ENCODE measurements around the gene CYP20A1.
"Not testable (repeated sequence)": the region's sequence is repeated elsewhere in the genome, so short reads cannot be mapped to it uniquely, and the experiment has no call there.

Gene CYP20A1

DNA sequence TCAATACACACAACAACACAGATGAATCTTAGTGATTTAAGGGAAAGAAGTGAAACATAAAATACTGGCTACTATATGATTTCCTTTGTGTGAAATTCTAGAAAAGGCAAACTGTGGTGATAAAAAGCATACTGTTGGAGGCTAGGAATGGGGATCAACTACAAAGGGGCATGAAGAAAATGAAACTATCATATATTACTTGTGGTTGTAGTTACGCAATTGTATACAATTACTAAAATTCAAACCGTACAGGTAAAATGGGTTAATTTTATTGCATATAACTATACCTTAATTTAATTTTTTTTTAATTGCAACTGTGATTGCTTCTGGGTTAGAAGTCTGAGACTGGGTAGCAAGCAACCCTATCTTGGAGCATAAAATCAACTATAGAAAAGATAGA, 47.7 kb downstream of the CYP20A1 start:
- Histone ChIP-seq H3K36me3 (ENCODE audit: insufficient read depth, low read length) (peaks cover 12% of the 10 kb centered on the region), H3K27me3 (ENCODE audit: control insufficient read depth in 1 of 2, insufficient read depth in 2 of 2, low read length in 2 of 2) (no peaks in the 10 kb centered on the region), H3K9ac (ENCODE audit: low read length) (no peak overlapping the region), H3K4me3 (ENCODE audit: low read depth in 1 of 2, low read length in 2 of 2) (no peak overlapping the region), H3K27ac (ENCODE audit: low read depth, low read length) (no peak overlapping the region), H3K9me3 (ENCODE audit: low read length) (no peaks in the 10 kb centered on the region), H3K4me1 (ENCODE audit: insufficient read depth, low read length) (no peaks in the 10 kb centered on the region)

DNA sequence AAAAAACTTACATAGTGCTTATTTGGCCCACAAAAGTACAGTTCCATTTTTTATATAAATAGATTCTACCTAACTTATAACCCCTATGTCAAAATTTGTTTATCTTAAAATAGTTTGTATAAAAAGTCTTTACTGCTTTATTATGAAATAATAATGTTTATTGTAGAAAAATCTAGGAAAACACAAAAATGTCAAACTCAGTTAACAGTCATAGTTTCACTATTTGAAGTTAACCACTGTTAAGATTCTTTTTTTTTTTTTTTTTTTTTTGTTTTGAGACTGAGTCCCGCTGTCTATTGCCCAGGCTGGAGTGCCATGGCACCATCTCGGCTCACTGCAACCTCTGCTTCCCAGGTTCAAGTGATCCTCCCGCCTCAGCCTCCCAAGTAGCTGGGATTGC, 62.8 kb downstream of the CYP20A1 start:
- no peaks in the 10 kb centered on the region for H3K36me3 ChIP-seq (ENCODE audit: insufficient read depth, low read length)
- H3K9ac ChIP-seq (ENCODE audit: low read length): no peak overlapping the region
- H3K9me3 ChIP-seq (ENCODE audit: low read length): no peaks in the 10 kb centered on the region
- no peak overlapping the region for H3K4me3 ChIP-seq (ENCODE audit: low read depth in 1 of 2, low read length in 2 of 2)
- H3K27ac ChIP-seq (ENCODE audit: low read depth, low read length): no peak overlapping the region
- H3K4me1 ChIP-seq (ENCODE audit: insufficient read depth, low read length): no peaks in the 10 kb centered on the region
- no peaks in the 10 kb centered on the region for H3K27me3 ChIP-seq (ENCODE audit: control insufficient read depth in 1 of 2, insufficient read depth in 2 of 2, low read length in 2 of 2)

DNA sequence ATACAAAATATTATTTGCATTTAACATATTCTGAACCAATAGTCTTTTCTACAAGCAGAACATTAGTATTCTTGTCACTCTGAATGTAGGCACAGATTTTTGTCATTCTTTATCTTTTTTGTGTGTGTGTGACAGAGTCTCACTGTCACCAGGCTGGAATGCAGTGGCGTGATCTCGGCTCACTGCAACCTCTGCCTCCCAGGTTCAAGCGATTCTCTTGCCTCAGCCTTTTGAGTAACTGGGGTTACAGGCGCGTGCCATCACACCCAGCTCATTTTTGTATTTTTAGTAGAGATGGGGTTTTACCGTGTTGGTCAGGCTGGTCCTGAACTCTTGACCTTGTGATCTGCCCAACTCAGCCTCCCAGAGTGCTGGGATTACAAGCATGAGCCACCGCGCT, 63.8 kb downstream of the CYP20A1 start:
- H3K9me3 ChIP-seq (ENCODE audit: low read length); H3K4me1 ChIP-seq (ENCODE audit: insufficient read depth, low read length); H3K36me3 ChIP-seq (ENCODE audit: insufficient read depth, low read length); H3K4me3 ChIP-seq (ENCODE audit: low read depth in 1 of 2, low read length in 2 of 2); H3K9ac ChIP-seq (ENCODE audit: low read length); H3K27me3 ChIP-seq (ENCODE audit: control insufficient read depth in 1 of 2, insufficient read depth in 2 of 2, low read length in 2 of 2); H3K27ac ChIP-seq (ENCODE audit: low read depth, low read length): not testable (repeated sequence)

- no peak overlapping the region for H3K4me3 ChIP-seq (ENCODE audit: low read depth in 1 of 2, low read length in 2 of 2)
- no peaks in the 10 kb centered on the region for H3K27me3 ChIP-seq (ENCODE audit: control insufficient read depth in 1 of 2, insufficient read depth in 2 of 2, low read length in 2 of 2)
- H3K27ac ChIP-seq (ENCODE audit: low read depth, low read length): no peak overlapping the region
- H3K9ac ChIP-seq (ENCODE audit: low read length): no peak overlapping the region
- no peaks in the 10 kb centered on the region for H3K4me1 ChIP-seq (ENCODE audit: insufficient read depth, low read length)
- H3K9me3 ChIP-seq (ENCODE audit: low read length): no peaks in the 10 kb centered on the region
- H3K36me3 ChIP-seq (ENCODE audit: insufficient read depth, low read length): peaks cover 4% of the 10 kb centered on the region
These were observed 72.0 kb downstream of the CYP20A1 start for GRCh38 chr2:203310688-203311436.

- Histone ChIP-seq H3K27me3 (ENCODE audit: control insufficient read depth in 1 of 2, insufficient read depth in 2 of 2, low read length in 2 of 2) (no peaks in the 10 kb centered on the region), H3K9ac (ENCODE audit: low read length) (no peak overlapping the region), H3K4me3 (ENCODE audit: low read depth in 1 of 2, low read length in 2 of 2) (no peak overlapping the region), H3K9me3 (ENCODE audit: low read length) (no peaks in the 10 kb centered on the region), H3K27ac (ENCODE audit: low read depth, low read length) (no peak overlapping the region), H3K4me1 (ENCODE audit: insufficient read depth, low read length) (peaks cover 21% of the 10 kb centered on the region), H3K36me3 (ENCODE audit: insufficient read depth, low read length) (no peaks in the 10 kb centered on the region)
These were observed 87.5 kb downstream of the CYP20A1 start for GRCh38 chr2:203326356-203326755.

DNA sequence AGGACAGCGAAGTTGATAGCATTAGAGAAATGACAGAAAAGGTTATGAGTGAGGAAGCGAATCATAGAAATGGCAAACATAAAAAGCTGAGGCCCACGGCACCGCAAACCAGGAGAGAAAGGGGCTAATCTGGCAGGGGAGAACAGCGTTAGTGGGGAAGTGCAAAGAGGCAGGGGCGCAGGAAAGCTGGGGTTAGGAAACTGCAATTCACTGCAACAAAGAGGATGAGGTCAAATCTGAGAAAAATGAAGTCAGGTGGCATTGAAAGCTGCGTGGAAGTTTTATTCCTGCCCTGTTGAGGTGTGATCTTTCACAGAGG, 88.7 kb downstream of the CYP20A1 start:
- H3K27ac ChIP-seq (ENCODE audit: low read depth, low read length): peak overlapping the region; percentile 87
- no peaks in the 10 kb centered on the region for H3K36me3 ChIP-seq (ENCODE audit: insufficient read depth, low read length)
- H3K4me3 ChIP-seq (ENCODE audit: low read depth in 1 of 2, low read length in 2 of 2): peak overlapping the region; percentile 73 to 92
- no peaks in the 10 kb centered on the region for H3K27me3 ChIP-seq (ENCODE audit: control insufficient read depth in 1 of 2, insufficient read depth in 2 of 2, low read length in 2 of 2)
- peak overlapping the region; percentile 90 for H3K9ac ChIP-seq (ENCODE audit: low read length)
- peaks cover 21% of the 10 kb centered on the region for H3K4me1 ChIP-seq (ENCODE audit: insufficient read depth, low read length)
- H3K9me3 ChIP-seq (ENCODE audit: low read length): no peaks in the 10 kb centered on the region

DNA sequence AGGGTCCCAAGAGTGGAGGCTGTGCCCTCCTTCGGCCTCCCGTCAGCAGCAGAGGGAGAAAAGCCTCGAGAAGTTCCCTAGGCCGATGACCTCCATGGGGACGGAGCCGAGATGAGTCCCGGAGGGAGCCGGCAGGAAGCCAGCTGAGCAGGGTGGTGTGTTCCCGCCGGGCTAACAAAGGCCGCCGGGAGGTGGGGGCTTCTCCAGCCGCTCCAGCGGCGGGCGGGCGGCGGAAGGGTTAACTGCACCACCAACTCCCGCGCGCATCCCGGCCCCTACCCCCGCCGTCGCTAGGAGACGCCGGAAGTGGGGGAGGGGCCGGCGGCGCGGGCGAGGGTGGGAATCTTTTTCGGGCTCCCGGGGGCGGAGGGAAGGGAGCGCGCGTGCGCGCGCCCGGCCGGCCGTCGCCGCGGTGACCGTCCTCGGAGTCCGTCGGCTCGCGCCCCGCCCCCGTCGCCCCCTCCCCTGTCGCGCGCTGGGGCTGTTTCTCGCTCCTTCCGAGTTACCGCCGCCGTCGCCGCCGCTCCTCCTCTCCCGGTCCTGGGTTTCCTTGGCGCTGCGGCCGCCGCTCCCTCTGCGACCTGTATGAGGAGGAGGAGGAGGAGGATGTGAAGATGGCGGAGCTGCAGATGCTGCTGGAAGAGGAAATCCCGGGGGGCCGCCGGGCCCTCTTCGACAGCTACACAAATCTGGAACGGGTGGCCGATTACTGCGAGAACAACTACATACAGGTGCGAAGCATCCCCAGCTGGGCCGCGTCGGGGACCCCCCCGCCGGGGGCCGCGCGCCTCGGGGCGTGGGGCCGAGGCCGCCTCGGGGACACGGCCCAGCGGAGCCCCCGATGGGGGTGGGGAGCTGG, 89.3 kb downstream of the CYP20A1 start, which contains the start of gene ABI2:
ABI2 (plus strand) TSS at position 494 of the 859 bp plus-strand sequence; CDS start at position 615, 121 bp downstream.
- no peaks in the 10 kb centered on the region for H3K9me3 ChIP-seq (ENCODE audit: low read length)
- peak within 1 kb of the TSS; percentile 87 for H3K27ac ChIP-seq (ENCODE audit: low read depth, low read length)
- no peaks in the 10 kb centered on the region for H3K36me3 ChIP-seq (ENCODE audit: insufficient read depth, low read length)
- peak within 1 kb of the TSS; percentile 73 to 92 for H3K4me3 ChIP-seq (ENCODE audit: low read depth in 1 of 2, low read length in 2 of 2)
- H3K4me1 ChIP-seq (ENCODE audit: insufficient read depth, low read length): peaks cover 21% of the 10 kb centered on the region
- peak within 1 kb of the TSS; percentile 90 for H3K9ac ChIP-seq (ENCODE audit: low read length)
- no peaks in the 10 kb centered on the region for H3K27me3 ChIP-seq (ENCODE audit: control insufficient read depth in 1 of 2, insufficient read depth in 2 of 2, low read length in 2 of 2)

DNA sequence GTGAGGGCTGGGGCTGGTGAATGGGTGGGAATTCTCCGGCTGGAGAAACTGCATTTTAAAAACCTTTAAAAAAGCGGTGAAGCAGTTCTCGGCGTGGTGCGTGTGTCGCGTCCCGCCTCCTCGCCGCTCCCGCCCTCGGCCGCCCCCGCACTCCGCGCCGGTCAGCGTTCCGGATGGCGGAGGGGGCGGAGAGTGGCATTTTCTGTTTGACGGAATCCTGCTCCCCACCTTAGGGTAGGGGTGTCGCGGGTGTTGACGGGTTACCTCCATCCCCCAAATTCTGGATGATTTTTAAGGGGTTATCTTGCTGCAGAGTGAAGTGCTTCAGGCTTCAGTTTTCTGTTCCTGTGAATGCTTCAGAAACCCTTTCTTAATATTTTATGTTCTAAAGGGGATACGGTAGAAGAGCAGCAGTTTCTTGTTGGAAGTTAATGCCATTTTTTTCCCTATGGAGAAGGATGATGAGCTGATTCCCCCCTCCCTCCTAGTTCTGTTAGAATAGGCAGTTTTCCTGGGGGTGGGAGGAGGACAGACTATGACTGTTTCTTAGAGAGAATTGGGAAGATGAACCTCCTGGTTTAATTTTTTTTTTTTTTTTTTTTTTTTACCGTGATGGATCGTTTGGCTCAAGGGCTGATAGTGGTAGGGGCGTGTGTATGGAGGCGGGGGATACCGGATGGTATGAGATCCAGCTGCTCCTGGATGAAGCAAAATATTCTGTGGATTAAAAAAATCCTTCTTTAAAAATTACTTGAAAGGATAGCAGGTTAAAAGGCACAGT, 90.1 kb downstream of the CYP20A1 start:
- peak overlapping the region; percentile 87 for H3K27ac ChIP-seq (ENCODE audit: low read depth, low read length)
- peaks cover 21% of the 10 kb centered on the region for H3K4me1 ChIP-seq (ENCODE audit: insufficient read depth, low read length)
- peak overlapping the region; percentile 73 to 92 for H3K4me3 ChIP-seq (ENCODE audit: low read depth in 1 of 2, low read length in 2 of 2)
- H3K36me3 ChIP-seq (ENCODE audit: insufficient read depth, low read length): no peaks in the 10 kb centered on the region
- peak overlapping the region; percentile 49 for H3K9ac ChIP-seq (ENCODE audit: low read length)
- no peaks in the 10 kb centered on the region for H3K27me3 ChIP-seq (ENCODE audit: control insufficient read depth in 1 of 2, insufficient read depth in 2 of 2, low read length in 2 of 2)
- no peaks in the 10 kb centered on the region for H3K9me3 ChIP-seq (ENCODE audit: low read length)

- peaks cover 21% of the 10 kb centered on the region for H3K4me1 ChIP-seq (ENCODE audit: insufficient read depth, low read length)
- H3K27me3 ChIP-seq (ENCODE audit: control insufficient read depth in 1 of 2, insufficient read depth in 2 of 2, low read length in 2 of 2): no peaks in the 10 kb centered on the region
- H3K9me3 ChIP-seq (ENCODE audit: low read length): no peaks in the 10 kb centered on the region
- H3K27ac ChIP-seq (ENCODE audit: low read depth, low read length): no peak overlapping the region
- no peaks in the 10 kb centered on the region for H3K36me3 ChIP-seq (ENCODE audit: insufficient read depth, low read length)
- no peak overlapping the region for H3K4me3 ChIP-seq (ENCODE audit: low read depth in 1 of 2, low read length in 2 of 2)
- no peak overlapping the region for H3K9ac ChIP-seq (ENCODE audit: low read length)
These were observed 91.6 kb downstream of the CYP20A1 start for GRCh38 chr2:203330434-203330833.

- no peak overlapping the region for H3K4me3 ChIP-seq (ENCODE audit: low read depth in 1 of 2, low read length in 2 of 2)
- H3K27ac ChIP-seq (ENCODE audit: low read depth, low read length): no peak overlapping the region
- H3K9me3 ChIP-seq (ENCODE audit: low read length): no peaks in the 10 kb centered on the region
- no peaks in the 10 kb centered on the region for H3K36me3 ChIP-seq (ENCODE audit: insufficient read depth, low read length)
- H3K4me1 ChIP-seq (ENCODE audit: insufficient read depth, low read length): peaks cover 8% of the 10 kb centered on the region
- H3K27me3 ChIP-seq (ENCODE audit: control insufficient read depth in 1 of 2, insufficient read depth in 2 of 2, low read length in 2 of 2): no peaks in the 10 kb centered on the region
- H3K9ac ChIP-seq (ENCODE audit: low read length): no peak overlapping the region
These were observed 99.5 kb downstream of the CYP20A1 start for GRCh38 chr2:203338322-203338721.

DNA sequence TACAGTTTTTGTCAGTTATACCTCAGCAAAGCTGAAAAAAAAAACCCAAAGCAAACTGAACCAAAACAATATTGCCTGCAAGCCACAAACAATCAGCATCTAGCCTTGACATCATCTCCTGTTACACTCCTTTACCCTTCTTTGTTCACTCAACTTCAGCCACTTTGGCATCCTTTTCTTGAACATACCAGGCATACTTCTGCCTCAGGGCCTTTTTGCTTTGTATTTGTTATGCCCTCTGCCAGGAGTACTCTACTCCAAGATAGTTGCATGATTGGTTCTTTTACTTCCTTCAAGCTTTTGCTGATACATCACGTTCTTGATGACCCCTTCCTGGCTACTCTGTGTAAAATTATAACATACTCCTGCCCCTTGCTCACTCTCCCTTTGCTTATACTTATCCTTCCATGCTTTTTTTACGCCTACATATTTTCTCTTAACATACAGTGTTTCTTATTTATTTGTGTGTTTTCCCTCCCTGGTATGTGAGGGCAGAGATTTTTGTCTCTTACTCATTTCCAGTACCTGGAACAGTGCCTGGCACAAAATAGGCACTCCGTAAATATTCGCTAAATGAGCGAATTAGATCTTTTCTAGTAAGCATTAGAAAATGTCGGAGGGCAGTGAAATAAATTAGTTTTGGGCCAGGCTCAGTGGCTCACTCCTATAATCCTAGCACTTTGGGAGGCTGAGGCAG, 102.1 kb downstream of the CYP20A1 start:
- no peak overlapping the region for H3K27ac ChIP-seq (ENCODE audit: low read depth, low read length)
- H3K36me3 ChIP-seq (ENCODE audit: insufficient read depth, low read length): no peaks in the 10 kb centered on the region
- H3K4me3 ChIP-seq (ENCODE audit: low read depth in 1 of 2, low read length in 2 of 2): no peak overlapping the region
- no peaks in the 10 kb centered on the region for H3K27me3 ChIP-seq (ENCODE audit: control insufficient read depth in 1 of 2, insufficient read depth in 2 of 2, low read length in 2 of 2)
- no peak overlapping the region for H3K9ac ChIP-seq (ENCODE audit: low read length)
- H3K4me1 ChIP-seq (ENCODE audit: insufficient read depth, low read length): peaks cover 8% of the 10 kb centered on the region
- no peaks in the 10 kb centered on the region for H3K9me3 ChIP-seq (ENCODE audit: low read length)

All from muscle layer of colon (tissue), 2 donors.